Sigmoid colon (tissue), 4 donors: Measurements from ENCODE around the gene LLGL2.

ENCODE experiments used
- CTCF ChIP-seq, 4 experiments: fragments of 450-650 bp in 3 of 4; fragments of 200-600 bp in 1 of 4; IDR thresholded peaks; one replicate each; pipeline ENCODE4 v1.5.1; 2016 to 2019; ENCODE audit warnings: antibody characterized with exemption in 4 of 4, mild to moderate bottlenecking in 3 of 4, moderate library complexity in 2 of 4
- POLR2A ChIP-seq, 2 donors: fragments of 450-650 bp; IDR thresholded peaks; one replicate each; pipeline ENCODE4 v1.6.1; 2016; ENCODE audit warnings: antibody characterized with exemption in 2 of 2, mild to moderate bottlenecking in 2 of 2, moderate library complexity in 2 of 2
- POLR2AphosphoS5 ChIP-seq, 4 donors: sonication (generic); formaldehyde crosslinking; IDR thresholded peaks; one replicate each; pipeline ENCODE4 v1.6.1; 2017; ENCODE audit warnings: antibody characterized with exemption in 4 of 4

- TF ChIP-seq CTCF (IDR thresholded peaks at IDR 0.05) = no peak
- TF ChIP-seq POLR2A (IDR thresholded peaks at IDR 0.05) = no peak
- no peak for TF ChIP-seq POLR2AphosphoS5 (IDR thresholded peaks at IDR 0.05)
Observed at GRCh38 chr17:75542728-75543336, 17.3 kb downstream of the LLGL2 start.
